HG02759 (cell line): Measurements from ENCODE around the gene SLC25A21.
"Not testable (repeated sequence)": the region's sequence is repeated elsewhere in the genome, so short reads cannot be mapped to it uniquely, and the experiment has no call there.

ENCODE experiments used
- ATAC-seq: cut with Tn5 transposase; IDR thresholded peaks from one replicate; pipeline ENCODE4 v1.9.1; 2021; ENCODE audit warnings: mild to moderate bottlenecking, moderate library complexity; ENCODE audit not compliant: unreplicated experiment

The SLC25A21 gene

GRCh38 chr14:37091651-37092050, 80.8 kb downstream of the SLC25A21 start:
- ATAC-seq, result no peak

GRCh38 chr14:37090026-37090425, 82.4 kb downstream of the SLC25A21 start:
- no peak for ATAC-seq

GRCh38 chr14:37089410-37089809, 83.0 kb downstream of the SLC25A21 start:
- ATAC-seq, result no peak

GRCh38 chr14:37088356-37089215, 83.8 kb downstream of the SLC25A21 start:
- ATAC-seq, result no peak

GRCh38 chr14:37087520-37087919, 84.9 kb downstream of the SLC25A21 start:
- ATAC-seq, result no peak

GRCh38 chr14:37083599-37083998, 88.8 kb downstream of the SLC25A21 start:
- no peak for ATAC-seq

- ATAC-seq, result no peak
Measured at GRCh38 chr14:37082449-37082848, 90.0 kb downstream of the SLC25A21 start.

GRCh38 chr14:37081856-37082255, 90.5 kb downstream of the SLC25A21 start:
- ATAC-seq, result no peak

GRCh38 chr14:37081218-37081617, 91.2 kb downstream of the SLC25A21 start:
- ATAC-seq, result no peak

GRCh38 chr14:37078131-37078530, 94.3 kb downstream of the SLC25A21 start:
- ATAC-seq, result no peak

GRCh38 chr14:37074320-37074719, 98.1 kb downstream of the SLC25A21 start:
- ATAC-seq, result not testable (repeated sequence)

- no peak for ATAC-seq
Measured at GRCh38 chr14:37063467-37064240, 108.8 kb downstream of the SLC25A21 start.

- no peak for ATAC-seq
Measured at GRCh38 chr14:37062191-37062803, 110.1 kb downstream of the SLC25A21 start.

- no peak for ATAC-seq
Measured at GRCh38 chr14:37061697-37062096, 110.7 kb downstream of the SLC25A21 start.

GRCh38 chr14:37060496-37061260, 111.7 kb downstream of the SLC25A21 start:
- no peak for ATAC-seq

GRCh38 chr14:37057776-37058175, 114.6 kb downstream of the SLC25A21 start:
- no peak for ATAC-seq

- no peak for ATAC-seq
Measured at GRCh38 chr14:37056473-37056872, 115.9 kb downstream of the SLC25A21 start.

GRCh38 chr14:37054869-37055268, 117.5 kb downstream of the SLC25A21 start:
- ATAC-seq, result no peak

- no peak for ATAC-seq
Measured at GRCh38 chr14:37054144-37054543, 118.3 kb downstream of the SLC25A21 start.

- ATAC-seq, result no peak
Measured at GRCh38 chr14:37051680-37052079, 120.7 kb downstream of the SLC25A21 start.

GRCh38 chr14:37051153-37051552, 121.3 kb downstream of the SLC25A21 start:
- ATAC-seq, result no peak
